Astrocyte (in vitro differentiated cells and primary cell): Measurements from ENCODE around the gene CBX2. TPM values are rescaled to one million over a fixed set of nuclear protein-coding genes. Genes with fewer than 3 reads are reported as not detected.

ENCODE experiments used
- DNase-seq: peaks from one replicate; pipeline ENCODE4 v3.0.0-alpha.2; 2010; ENCODE audit warnings: low read depth
- FAIRE-seq: peaks from 2 replicates; lab custom pipeline; 2011; peaks lifted over from hg19 to GRCh38; lab: Jason Lieb, UNC
- H2AFZ ChIP-seq: 2 replicates; pipeline ENCODE4 v1.6.0; 2012; ENCODE audit warnings: low read depth, low read length, inconsistent platforms
- H3K27ac ChIP-seq: 2 replicates; pipeline ENCODE4 v1.5.1; 2011; ENCODE audit warnings: low read depth, low read length, inconsistent platforms
- H3K27me3 ChIP-seq: 2 replicates; pipeline ENCODE4 v1.6.0; 2011; ENCODE audit warnings: low read length, inconsistent platforms; ENCODE audit not compliant: insufficient read depth
- H3K36me3 ChIP-seq: 2 replicates; pipeline ENCODE4 v1.5.1; 2011; ENCODE audit warnings: low read length, inconsistent platforms; ENCODE audit not compliant: insufficient read depth
- H3K4me1 ChIP-seq: 2 replicates; pipeline ENCODE4 v1.5.1; 2011; ENCODE audit warnings: low read length, inconsistent platforms; ENCODE audit not compliant: insufficient read depth
- H3K4me2 ChIP-seq: 2 replicates; pipeline ENCODE4 v1.6.0; 2012; ENCODE audit warnings: low read length, inconsistent platforms
- H3K4me3 ChIP-seq: 2 replicates; pipeline ENCODE4 v1.5.1; 2011; ENCODE audit warnings: low read depth, mild to moderate bottlenecking, low read length, inconsistent platforms; ENCODE audit not compliant: insufficient read depth
- H3K79me2 ChIP-seq: 2 replicates; pipeline ENCODE4 v1.6.0; 2012; ENCODE audit warnings: mild to moderate bottlenecking, low read length, inconsistent platforms; ENCODE audit not compliant: insufficient read depth
- H3K9ac ChIP-seq: 2 replicates; pipeline ENCODE4 v1.6.0; 2012; ENCODE audit warnings: mild to moderate bottlenecking, low read length, inconsistent platforms
- H3K9me3 ChIP-seq: 2 replicates; pipeline ENCODE4 v1.5.1; 2012; ENCODE audit warnings: low read depth, mild to moderate bottlenecking, low read length, inconsistent platforms; ENCODE audit not compliant: insufficient read depth
- H4K20me1 ChIP-seq: 2 replicates; pipeline ENCODE4 v1.6.0; 2012; ENCODE audit warnings: low read length, inconsistent platforms; ENCODE audit not compliant: insufficient read depth
- H3K27ac Mint-ChIP-seq: one replicate; pipeline ENCODE4 v1.8.0; 2021; ENCODE audit warnings: mild to moderate bottlenecking, mixed read lengths; ENCODE audit not compliant: unreplicated experiment
- H3K27me3 Mint-ChIP-seq: one replicate; pipeline ENCODE4 v1.8.0; 2021; ENCODE audit warnings: low read depth, mixed read lengths; ENCODE audit not compliant: unreplicated experiment
- H3K36me3 Mint-ChIP-seq: one replicate; pipeline ENCODE4 v1.8.0; 2021; ENCODE audit warnings: low read depth, mixed read lengths; ENCODE audit not compliant: unreplicated experiment
- H3K4me1 Mint-ChIP-seq: one replicate; pipeline ENCODE4 v1.8.0; 2021; ENCODE audit warnings: low read depth, mixed read lengths; ENCODE audit not compliant: unreplicated experiment
- H3K4me3 Mint-ChIP-seq: one replicate; pipeline ENCODE4 v1.8.0; 2021; ENCODE audit warnings: mild to moderate bottlenecking, moderate library complexity, mixed read lengths; ENCODE audit not compliant: unreplicated experiment
- H3K9me3 Mint-ChIP-seq: one replicate; pipeline ENCODE4 v1.8.0; 2021; ENCODE audit warnings: mild to moderate bottlenecking, mixed read lengths; ENCODE audit not compliant: unreplicated experiment
- EZH2 ChIP-seq: IDR thresholded peaks from 2 replicates; pipeline ENCODE4 v1.6.1; 2012; ENCODE audit warnings: mild to moderate bottlenecking, low read length, inconsistent platforms; ENCODE audit not compliant: insufficient read depth
- total RNA-seq: library from RNA; stranded (reverse); gene quantifications from 2 replicates; pipeline ENCODE4 v1.2.1, GENCODE V29; 2021
- TF ChIP-seq, protein P1 (sequence below): IDR thresholded peaks from 2 replicates; pipeline ENCODE4 v1.5.1; 2011; ENCODE audit warnings: low read depth, mild to moderate bottlenecking, inconsistent platforms, low read length, moderate library complexity; ENCODE audit not compliant: insufficient read depth

CBX2 gene
- total RNA-seq, 1 donor from 2014 or later = 6.7 TPM

- Mint-ChIP-seq H3K27me3 (peaks cover 9% of the 10 kb centered on the region), H3K36me3 (peaks cover 8% of the 10 kb centered on the region), H3K4me1 (peaks cover 7% of the 10 kb centered on the region), H3K27ac (no peak overlapping the region), H3K4me3 (peak overlapping the region; percentile 77), H3K9me3 (peaks cover 6% of the 10 kb centered on the region)
- Histone ChIP-seq H3K27me3 (peaks cover 5% of the 10 kb centered on the region), H3K9me3 (no peaks in the 10 kb centered on the region), H3K4me2 (peak overlapping the region; percentile 96), H3K36me3 (no peaks in the 10 kb centered on the region), H3K79me2 (peaks cover 33% of the 10 kb centered on the region), H3K4me3 (no peak overlapping the region), H3K27ac (no peak overlapping the region), H4K20me1 (peaks cover 55% of the 10 kb centered on the region), H3K9ac (no peak overlapping the region), H3K4me1 (peaks cover 37% of the 10 kb centered on the region), H2AFZ (no peak overlapping the region)
- no peak for TF ChIP-seq EZH2
- TF ChIP-seq, protein P1, sequence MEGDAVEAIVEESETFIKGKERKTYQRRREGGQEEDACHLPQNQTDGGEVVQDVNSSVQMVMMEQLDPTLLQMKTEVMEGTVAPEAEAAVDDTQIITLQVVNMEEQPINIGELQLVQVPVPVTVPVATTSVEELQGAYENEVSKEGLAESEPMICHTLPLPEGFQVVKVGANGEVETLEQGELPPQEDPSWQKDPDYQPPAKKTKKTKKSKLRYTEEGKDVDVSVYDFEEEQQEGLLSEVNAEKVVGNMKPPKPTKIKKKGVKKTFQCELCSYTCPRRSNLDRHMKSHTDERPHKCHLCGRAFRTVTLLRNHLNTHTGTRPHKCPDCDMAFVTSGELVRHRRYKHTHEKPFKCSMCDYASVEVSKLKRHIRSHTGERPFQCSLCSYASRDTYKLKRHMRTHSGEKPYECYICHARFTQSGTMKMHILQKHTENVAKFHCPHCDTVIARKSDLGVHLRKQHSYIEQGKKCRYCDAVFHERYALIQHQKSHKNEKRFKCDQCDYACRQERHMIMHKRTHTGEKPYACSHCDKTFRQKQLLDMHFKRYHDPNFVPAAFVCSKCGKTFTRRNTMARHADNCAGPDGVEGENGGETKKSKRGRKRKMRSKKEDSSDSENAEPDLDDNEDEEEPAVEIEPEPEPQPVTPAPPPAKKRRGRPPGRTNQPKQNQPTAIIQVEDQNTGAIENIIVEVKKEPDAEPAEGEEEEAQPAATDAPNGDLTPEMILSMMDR = no peak
- DNase-seq (no peak), FAIRE-seq (no peak)
Observed at GRCh38 chr17:79835953-79836509, 58.1 kb downstream of the CBX2 start.

DNA sequence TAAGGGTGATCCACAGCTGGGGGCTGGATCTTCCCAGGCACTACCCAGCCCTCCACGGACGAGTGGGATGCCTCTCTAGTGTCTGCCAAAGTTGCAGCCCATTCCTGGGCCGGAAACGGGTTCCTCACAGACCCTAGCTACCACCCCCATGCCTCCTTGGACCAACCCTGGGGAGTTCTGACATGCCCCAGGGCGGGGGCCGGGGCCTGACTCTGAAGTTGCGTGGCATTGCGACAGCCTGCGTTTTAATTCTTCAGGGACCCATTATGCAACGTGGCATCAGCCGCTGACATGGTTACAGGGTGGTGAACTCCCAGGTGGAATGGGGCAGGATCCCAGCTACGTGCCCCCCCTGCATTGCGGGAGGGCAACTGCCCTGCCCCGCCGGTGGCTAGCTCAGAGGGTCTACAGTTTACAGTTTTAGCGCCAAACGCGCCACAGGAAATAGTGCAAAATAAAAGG is 58.6 kb downstream of the CBX2 start:
- Histone ChIP-seq H4K20me1 (peaks cover 55% of the 10 kb centered on the region), H3K27me3 (peaks cover 9% of the 10 kb centered on the region), H3K79me2 (peaks cover 33% of the 10 kb centered on the region), H3K4me2 (peak overlapping the region; percentile 96), H2AFZ (no peak overlapping the region), H3K9ac (no peak overlapping the region), H3K27ac (no peak overlapping the region), H3K9me3 (no peaks in the 10 kb centered on the region), H3K4me3 (no peak overlapping the region), H3K36me3 (no peaks in the 10 kb centered on the region), H3K4me1 (peaks cover 36% of the 10 kb centered on the region)
- H3K4me1 Mint-ChIP-seq = peaks cover 7% of the 10 kb centered on the region
- H3K36me3 Mint-ChIP-seq = peaks cover 8% of the 10 kb centered on the region
- TF ChIP-seq, protein P1 = no peak
- TF ChIP-seq EZH2 = no peak
- no peak for DNase-seq
- H3K4me3 Mint-ChIP-seq = peak overlapping the region; percentile 77
- H3K27ac Mint-ChIP-seq = no peak overlapping the region
- peaks cover 6% of the 10 kb centered on the region for H3K9me3 Mint-ChIP-seq
- no peak for FAIRE-seq
- H3K27me3 Mint-ChIP-seq = peaks cover 12% of the 10 kb centered on the region
